ENCODE measurements around the gene MYCN. TPM values are rescaled to one million over a fixed set of nuclear protein-coding genes. Genes with fewer than 3 reads are reported as not detected.

Gene MYCN
- total RNA-seq, 6 experiments from 2014 or later, result not detected

GRCh38 chr2:15935189-15935588 is 5.2 kb upstream of the MYCN start:
- no peak for TF ChIP-seq CTCF (IDR thresholded peaks at IDR 0.05)
- H3K9me3 Mint-ChIP-seq, result no peaks in the 10 kb centered on the region; the same call in 1 of the 2 replicates
- H3K27ac Mint-ChIP-seq, result no peak overlapping the region
- H3K4me1 Mint-ChIP-seq (ENCODE audit: low read depth), result no peaks in the 10 kb centered on the region
- H3K36me3 Mint-ChIP-seq (ENCODE audit: low read depth), result no peaks in the 10 kb centered on the region
- no peak overlapping the region for H3K4me3 Mint-ChIP-seq
- peaks cover 8% of the 10 kb centered on the region for H3K27me3 Mint-ChIP-seq (ENCODE audit: insufficient read depth)
- no peak for DNase-seq

GRCh38 chr2:15935675-15936074 is 4.7 kb upstream of the MYCN start:
- Mint-ChIP-seq H3K27me3 (ENCODE audit: insufficient read depth) (peaks cover 9% of the 10 kb centered on the region), H3K27ac (no peak overlapping the region), H3K4me3 (no peak overlapping the region), H3K36me3 (ENCODE audit: low read depth) (no peaks in the 10 kb centered on the region), H3K9me3 (no peaks in the 10 kb centered on the region; the same call in 1 of the 2 replicates), H3K4me1 (ENCODE audit: low read depth) (no peaks in the 10 kb centered on the region)
- no peak for TF ChIP-seq CTCF (IDR thresholded peaks at IDR 0.05)
- DNase-seq, result no peak

GRCh38 chr2:15936277-15937104 is 3.9 kb upstream of the MYCN start:
- no peak for TF ChIP-seq CTCF (IDR thresholded peaks at IDR 0.05)
- Mint-ChIP-seq H3K9me3 (no peaks in the 10 kb centered on the region), H3K36me3 (ENCODE audit: low read depth) (no peaks in the 10 kb centered on the region), H3K27me3 (ENCODE audit: insufficient read depth) (peaks cover 17% of the 10 kb centered on the region), H3K27ac (no peak overlapping the region), H3K4me1 (ENCODE audit: low read depth) (no peaks in the 10 kb centered on the region), H3K4me3 (no peak overlapping the region)
- DNase-seq, result no peak

- Mint-ChIP-seq H3K36me3 (ENCODE audit: low read depth) (no peaks in the 10 kb centered on the region), H3K4me3 (no peak overlapping the region), H3K4me1 (ENCODE audit: low read depth) (no peaks in the 10 kb centered on the region), H3K27me3 (ENCODE audit: insufficient read depth) (peaks cover 17% of the 10 kb centered on the region), H3K27ac (no peak overlapping the region), H3K9me3 (no peaks in the 10 kb centered on the region)
- no peak for TF ChIP-seq CTCF (IDR thresholded peaks at IDR 0.05)
- no peak for DNase-seq
Observed at GRCh38 chr2:15937105-15937881, 3.1 kb upstream of the MYCN start.

- Mint-ChIP-seq H3K27ac (no peak overlapping the region), H3K36me3 (ENCODE audit: low read depth) (no peaks in the 10 kb centered on the region), H3K9me3 (no peaks in the 10 kb centered on the region), H3K4me1 (ENCODE audit: low read depth) (no peaks in the 10 kb centered on the region), H3K27me3 (ENCODE audit: insufficient read depth) (peaks cover 21% of the 10 kb centered on the region), H3K4me3 (no peak overlapping the region)
- no peak for TF ChIP-seq CTCF (IDR thresholded peaks at IDR 0.05)
- no peak for DNase-seq
Observed at GRCh38 chr2:15937882-15938802, 2.2 kb upstream of the MYCN start.
